ENCODE results near the gene RNASE1. TPM values are rescaled to one million over a fixed set of nuclear protein-coding genes. Genes with fewer than 3 reads are reported as not detected.

The RNASE1 gene
- total RNA-seq, 1 donor from 2014 or later: not detected

- H3K9ac ChIP-seq: no peak overlapping the region
- TF ChIP-seq CTCF (IDR thresholded peaks at IDR 0.05): no peak
- TF ChIP-seq EZH2 (IDR thresholded peaks at IDR 0.05): no peak
- TF ChIP-seq EZH2phosphoT487 (IDR thresholded peaks at IDR 0.05): no peak
- Mint-ChIP-seq H3K4me1 (peaks cover 5% of the 10 kb centered on the region), H3K27me3 (ENCODE audit: insufficient read depth, low read depth) (peaks cover 3% of the 10 kb centered on the region), H3K4me3 (no peak overlapping the region), H3K36me3 (no peaks in the 10 kb centered on the region), H3K27ac (no peak overlapping the region), H3K9me3 (no peaks in the 10 kb centered on the region)
- no peak overlapping the region for H2AFZ ChIP-seq (replicated peaks)
- no peaks in the 10 kb centered on the region for H3K79me2 ChIP-seq (ENCODE audit: low read depth)
- H3K4me3 ChIP-seq: no peak overlapping the region
- H3K4me1 ChIP-seq: peaks cover 5% of the 10 kb centered on the region
- no peaks in the 10 kb centered on the region for H4K20me1 ChIP-seq (ENCODE audit: low read depth)
- no peaks in the 10 kb centered on the region for H3K27me3 ChIP-seq
- no peak for DNase-seq (ENCODE audit: low spot score)
- no peaks in the 10 kb centered on the region for H3K9me3 ChIP-seq (ENCODE audit: low read depth)
- no peak overlapping the region for H3K4me2 ChIP-seq
- H3K27ac ChIP-seq: no peak overlapping the region
- no peaks in the 10 kb centered on the region for H3F3A ChIP-seq (ENCODE audit: low read depth)
- no peaks in the 10 kb centered on the region for H3K36me3 ChIP-seq
Observed at GRCh38 chr14:20807304-20808161, 4.9 kb upstream of the RNASE1 start.

- Histone ChIP-seq H3K4me2 (no peak overlapping the region), H2AFZ (replicated peaks) (no peak overlapping the region), H3F3A (ENCODE audit: low read depth) (no peaks in the 10 kb centered on the region), H3K4me3 (no peak overlapping the region), H3K9me3 (ENCODE audit: low read depth) (no peaks in the 10 kb centered on the region), H3K79me2 (ENCODE audit: low read depth) (no peaks in the 10 kb centered on the region), H3K9ac (no peak overlapping the region), H3K4me1 (peaks cover 9% of the 10 kb centered on the region), H4K20me1 (ENCODE audit: low read depth) (no peaks in the 10 kb centered on the region), H3K36me3 (no peaks in the 10 kb centered on the region), H3K27me3 (no peaks in the 10 kb centered on the region), H3K27ac (no peak overlapping the region)
- peaks cover 5% of the 10 kb centered on the region for H3K4me1 Mint-ChIP-seq
- H3K4me3 Mint-ChIP-seq: no peak overlapping the region
- H3K27ac Mint-ChIP-seq: no peak overlapping the region
- no peaks in the 10 kb centered on the region for H3K36me3 Mint-ChIP-seq
- no peak for TF ChIP-seq EZH2 (IDR thresholded peaks at IDR 0.05)
- TF ChIP-seq CTCF (IDR thresholded peaks at IDR 0.05): no peak
- no peak for TF ChIP-seq EZH2phosphoT487 (IDR thresholded peaks at IDR 0.05)
- no peak for DNase-seq (ENCODE audit: low spot score)
- peaks cover 4% of the 10 kb centered on the region for H3K27me3 Mint-ChIP-seq (ENCODE audit: insufficient read depth, low read depth)
- no peaks in the 10 kb centered on the region for H3K9me3 Mint-ChIP-seq
Observed at GRCh38 chr14:20805485-20805884, 2.8 kb upstream of the RNASE1 start.

- no peak for DNase-seq (ENCODE audit: low spot score)
Observed at GRCh38 chr14:20803223-20803622, 579 bp upstream of the RNASE1 start.

More at GRCh38 chr14:20803223-20803622, 579 bp upstream of the RNASE1 start:
- no peak overlapping the region for H3K4me3 ChIP-seq
- H4K20me1 ChIP-seq (ENCODE audit: low read depth): no peaks in the 10 kb centered on the region
- Mint-ChIP-seq H3K36me3 (no peaks in the 10 kb centered on the region), H3K4me1 (peaks cover 19% of the 10 kb centered on the region), H3K9me3 (no peaks in the 10 kb centered on the region), H3K27ac (no peak overlapping the region), H3K27me3 (ENCODE audit: insufficient read depth, low read depth) (peaks cover 4% of the 10 kb centered on the region), H3K4me3 (no peak overlapping the region)
- H3K27me3 ChIP-seq: no peaks in the 10 kb centered on the region
- peaks cover 23% of the 10 kb centered on the region for H3K4me1 ChIP-seq
- H2AFZ ChIP-seq (replicated peaks): no peak overlapping the region
- H3K79me2 ChIP-seq (ENCODE audit: low read depth): no peaks in the 10 kb centered on the region
- no peak overlapping the region for H3K9ac ChIP-seq
- H3K36me3 ChIP-seq: no peaks in the 10 kb centered on the region
- no peak overlapping the region for H3K4me2 ChIP-seq
- no peaks in the 10 kb centered on the region for H3F3A ChIP-seq (ENCODE audit: low read depth)
- TF ChIP-seq EZH2 (IDR thresholded peaks at IDR 0.05) (no peak), CTCF (IDR thresholded peaks at IDR 0.05) (no peak), EZH2phosphoT487 (IDR thresholded peaks at IDR 0.05) (no peak)
- no peaks in the 10 kb centered on the region for H3K9me3 ChIP-seq (ENCODE audit: low read depth)
- H3K27ac ChIP-seq: no peak overlapping the region
